ENCODE results near the gene PFN3. TPM values are rescaled to one million over a fixed set of nuclear protein-coding genes. Genes with fewer than 3 reads are reported as not detected.

PFN3 gene
- total RNA-seq, 1 donor from 2014 or later: not detected

GRCh38 chr5:177403792-177404640, 3.6 kb upstream of the PFN3 start:
- Mint-ChIP-seq H3K4me1 (peaks cover 17% of the 10 kb centered on the region), H3K27me3 (peaks cover 33% of the 10 kb centered on the region), H3K27ac (peak overlapping the region; percentile 67), H3K9me3 (no peaks in the 10 kb centered on the region), H3K36me3 (ENCODE audit: low read depth) (no peaks in the 10 kb centered on the region), H3K4me3 (peak overlapping the region; percentile 88)
- DNase-seq: peak; percentile 95
- intact Hi-C loops (cut with micrococcal nuclease): loop anchor here (1.0 to 10.0 kb wide), 4 partner anchors 25 to 191 kb away; partner anchors contain the start of genes PDLIM7 and TMED9

- H3K4me1 Mint-ChIP-seq: peaks cover 17% of the 10 kb centered on the region
- H3K36me3 Mint-ChIP-seq (ENCODE audit: low read depth): no peaks in the 10 kb centered on the region
- peaks cover 33% of the 10 kb centered on the region for H3K27me3 Mint-ChIP-seq
- H3K9me3 Mint-ChIP-seq: no peaks in the 10 kb centered on the region
- DNase-seq: peak; percentile 84
- peak overlapping the region; percentile 88 for H3K4me3 Mint-ChIP-seq
- intact Hi-C loops (cut with micrococcal nuclease): loop anchor here (1.0 to 10.0 kb wide), 3 partner anchors 26 to 192 kb away; partner anchors contain the start of gene TMED9
- H3K27ac Mint-ChIP-seq: peak overlapping the region; percentile 67
Observed at GRCh38 chr5:177403102-177403791, 2.8 kb upstream of the PFN3 start.

- peaks cover 17% of the 10 kb centered on the region for H3K4me1 Mint-ChIP-seq
- no peaks in the 10 kb centered on the region for H3K36me3 Mint-ChIP-seq (ENCODE audit: low read depth)
- peak; percentile 90 for DNase-seq
- peak overlapping the region; percentile 88 for H3K4me3 Mint-ChIP-seq
- no peaks in the 10 kb centered on the region for H3K9me3 Mint-ChIP-seq
- H3K27me3 Mint-ChIP-seq: peaks cover 32% of the 10 kb centered on the region
- H3K27ac Mint-ChIP-seq: peak overlapping the region; percentile 37
- intact Hi-C loops (cut with micrococcal nuclease): loop anchor here (1.0 to 10.0 kb wide), 5 partner anchors 12 to 192 kb away; partner anchors contain the start of gene TMED9
Observed at GRCh38 chr5:177402271-177403043, 2.0 kb upstream of the PFN3 start.

GRCh38 chr5:177397875-177398390, 2.5 kb downstream of the PFN3 start:
- DNase-seq: no peak
- Mint-ChIP-seq H3K27me3 (peaks cover 24% of the 10 kb centered on the region), H3K9me3 (no peaks in the 10 kb centered on the region), H3K4me1 (peaks cover 13% of the 10 kb centered on the region), H3K27ac (no peak overlapping the region), H3K4me3 (no peak overlapping the region), H3K36me3 (ENCODE audit: low read depth) (no peaks in the 10 kb centered on the region)
- intact Hi-C loops (cut with micrococcal nuclease): no loop called here

- intact Hi-C loops (cut with micrococcal nuclease): no loop called here
- Mint-ChIP-seq H3K36me3 (ENCODE audit: low read depth) (no peaks in the 10 kb centered on the region), H3K9me3 (no peaks in the 10 kb centered on the region)
Observed at GRCh38 chr5:177396807-177397206, 3.7 kb downstream of the PFN3 start.

GRCh38 chr5:177396078-177396477, 4.4 kb downstream of the PFN3 start:
- Mint-ChIP-seq H3K36me3 (ENCODE audit: low read depth) (no peaks in the 10 kb centered on the region), H3K9me3 (no peaks in the 10 kb centered on the region), H3K4me3 (no peak overlapping the region), H3K27ac (no peak overlapping the region), H3K27me3 (peaks cover 7% of the 10 kb centered on the region), H3K4me1 (peaks cover 7% of the 10 kb centered on the region)
- intact Hi-C loops (cut with micrococcal nuclease): no loop called here
- no peak for DNase-seq

More at GRCh38 chr5:177396807-177397206, 3.7 kb downstream of the PFN3 start:
- H3K27ac Mint-ChIP-seq: no peak overlapping the region
- H3K27me3 Mint-ChIP-seq: peaks cover 13% of the 10 kb centered on the region
- no peak for DNase-seq
- no peak overlapping the region for H3K4me3 Mint-ChIP-seq
- H3K4me1 Mint-ChIP-seq: peaks cover 3% of the 10 kb centered on the region

GRCh38 chr5:177393990-177394389, 6.5 kb downstream of the PFN3 start:
- H3K4me3 Mint-ChIP-seq: no peak overlapping the region
- H3K27ac Mint-ChIP-seq: no peak overlapping the region
- intact Hi-C loops (cut with micrococcal nuclease): no loop called here
- H3K9me3 Mint-ChIP-seq: no peaks in the 10 kb centered on the region
- H3K27me3 Mint-ChIP-seq: peaks cover 5% of the 10 kb centered on the region
- peaks cover 25% of the 10 kb centered on the region for H3K4me1 Mint-ChIP-seq
- DNase-seq: no peak
- no peaks in the 10 kb centered on the region for H3K36me3 Mint-ChIP-seq (ENCODE audit: low read depth)

GRCh38 chr5:177393206-177393765, 7.2 kb downstream of the PFN3 start:
- no peak for DNase-seq
- peaks cover 7% of the 10 kb centered on the region for H3K27me3 Mint-ChIP-seq
- no peaks in the 10 kb centered on the region for H3K36me3 Mint-ChIP-seq (ENCODE audit: low read depth)
- H3K4me3 Mint-ChIP-seq: no peak overlapping the region
- intact Hi-C loops (cut with micrococcal nuclease): no loop called here
- H3K9me3 Mint-ChIP-seq: no peaks in the 10 kb centered on the region
- peaks cover 32% of the 10 kb centered on the region for H3K4me1 Mint-ChIP-seq
- H3K27ac Mint-ChIP-seq: no peak overlapping the region

GRCh38 chr5:177392765-177393164, 7.7 kb downstream of the PFN3 start:
- Mint-ChIP-seq H3K27me3 (peaks cover 7% of the 10 kb centered on the region), H3K36me3 (ENCODE audit: low read depth) (no peaks in the 10 kb centered on the region), H3K9me3 (no peaks in the 10 kb centered on the region), H3K4me1 (peaks cover 33% of the 10 kb centered on the region), H3K4me3 (no peak overlapping the region), H3K27ac (peak overlapping the region; percentile 34)
- intact Hi-C loops (cut with micrococcal nuclease): no loop called here
- no peak for DNase-seq

GRCh38 chr5:177390363-177391300, 9.8 kb downstream of the PFN3 start:
- H3K36me3 Mint-ChIP-seq (ENCODE audit: low read depth): no peaks in the 10 kb centered on the region
- intact Hi-C loops (cut with micrococcal nuclease): loop anchor here (1.0 kb wide), 6 partner anchors 12 to 111 kb away; partner anchors contain the start of genes GRK6 and PDLIM7
- no peaks in the 10 kb centered on the region for H3K9me3 Mint-ChIP-seq
- peak overlapping the region; percentile 73 for H3K27ac Mint-ChIP-seq
- peaks cover 7% of the 10 kb centered on the region for H3K27me3 Mint-ChIP-seq
- no peak overlapping the region for H3K4me3 Mint-ChIP-seq
- peak; percentile 96 for DNase-seq
- H3K4me1 Mint-ChIP-seq: peaks cover 33% of the 10 kb centered on the region

- H3K9me3 Mint-ChIP-seq: no peaks in the 10 kb centered on the region
- H3K27me3 Mint-ChIP-seq: peaks cover 4% of the 10 kb centered on the region
- DNase-seq: peak; percentile 82
- peak overlapping the region; percentile 23 for H3K4me3 Mint-ChIP-seq
- intact Hi-C loops (cut with micrococcal nuclease): loop anchor here (1.0 to 2.0 kb wide), 8 partner anchors 13 to 112 kb away; partner anchors contain the start of genes GRK6 and PDLIM7
- H3K4me1 Mint-ChIP-seq: peaks cover 33% of the 10 kb centered on the region
- H3K36me3 Mint-ChIP-seq (ENCODE audit: low read depth): no peaks in the 10 kb centered on the region
- peak overlapping the region; percentile 73 for H3K27ac Mint-ChIP-seq
Observed at GRCh38 chr5:177389241-177390169, 11.0 kb downstream of the PFN3 start.
